SK-N-SH (cell line): ENCODE results near the gene PTPN22. TPM values are rescaled to one million over a fixed set of nuclear protein-coding genes. Genes with fewer than 3 reads are reported as not detected.

Source experiments
- CTCF ChIA-PET: fragments of 300-600, 350-600 bp; formaldehyde crosslinking; extraction: SDS; loops from one replicate; lab custom pipeline; 2021; lab: Yijun Ruan, JAX
- POLR2A ChIA-PET: fragments of 350-600 bp; sonication (Branson Sonifier 250); formaldehyde crosslinking; extraction: SDS; loops from one replicate; lab custom pipeline; 2020; ENCODE audit warnings: antibody characterized with exemption, inconsistent platforms; lab: Yijun Ruan, JAX
- DNase-seq: peaks from one replicate; pipeline ENCODE4 v3.0.0; 2012
- H2AFZ ChIP-seq: fragments of 200-600 bp; sonication (generic); 2 replicates; pipeline ENCODE4 v1.8.1; 2016; ENCODE audit warnings: antibody characterized with exemption, mild to moderate bottlenecking, low read depth
- H3F3A ChIP-seq: fragments of 200-600 bp; sonication (generic); replicated peaks from 2 replicates; pipeline ENCODE3; 2016; ENCODE audit warnings: antibody characterized with exemption, mild to moderate bottlenecking; ENCODE audit not compliant: insufficient read depth
- H3K27ac ChIP-seq, 2 experiments: fragments of 200-500 bp in 1 of 2; fragments of 200-600 bp in 1 of 2; sonication (Bioruptor generic) in 1 of 2; sonication (generic), shearing (Covaris generic) in 1 of 2; 2 replicates each; pipeline versions ENCODE4 v1.5.1 to v1.6.1; 2014 to 2016; ENCODE audit warnings: low read depth in 2 of 2, inconsistent platforms in 1 of 2, low read length in 1 of 2, mild to moderate bottlenecking in 1 of 2, mixed read lengths in 1 of 2
- H3K27me3 ChIP-seq: fragments of 200-600 bp; sonication (generic), shearing (Covaris generic); 2 replicates; pipeline ENCODE4 v1.6.1; 2016; ENCODE audit warnings: mixed run types; ENCODE audit not compliant: insufficient read depth
- H3K36me3 ChIP-seq, 2 experiments: fragments of 200-500 bp in 1 of 2; fragments of 200-600 bp in 1 of 2; sonication (Bioruptor generic) in 1 of 2; sonication (generic) in 1 of 2; replicated peaks in 1 of 2; 2 replicates each; pipeline versions ENCODE3 to v1.5.1; 2014 to 2016; ENCODE audit warnings: low read length in 1 of 2, mild to moderate bottlenecking in 1 of 2; ENCODE audit not compliant: insufficient read depth in 2 of 2, control insufficient read depth in 1 of 2
- H3K4me1 ChIP-seq, 2 experiments: fragments of 200-500 bp in 1 of 2; fragments of 200-600 bp in 1 of 2; sonication (Bioruptor generic) in 1 of 2; sonication (generic), shearing (Covaris generic) in 1 of 2; 2 replicates each; pipeline versions ENCODE4 v1.5.1 to v1.6.1; 2014 to 2016; ENCODE audit warnings: low read depth in 1 of 2, low read length in 1 of 2, mixed run types in 1 of 2; ENCODE audit not compliant: insufficient read depth in 2 of 2, control insufficient read depth in 1 of 2
- H3K4me2 ChIP-seq: fragments of 200-600 bp; sonication (generic), shearing (Covaris generic); 2 replicates; pipeline ENCODE4 v1.6.1; 2017; ENCODE audit warnings: mixed run types
- H3K4me3 ChIP-seq, 2 experiments: fragments of 200-500 bp in 1 of 2; fragments of 200-600 bp in 1 of 2; sonication (Bioruptor generic) in 1 of 2; sonication (generic), shearing (Covaris generic) in 1 of 2; 2 replicates each; pipeline versions ENCODE4 v1.5.1 to v1.8.1; 2014 to 2016; ENCODE audit warnings: low read depth in 2 of 2, inconsistent platforms in 1 of 2, low read length in 1 of 2, mild to moderate bottlenecking in 1 of 2, mixed read lengths in 1 of 2, moderate library complexity in 1 of 2
- H3K79me2 ChIP-seq: fragments of 200-600 bp; sonication (generic); 2 replicates; pipeline ENCODE4 v1.8.1; 2017; ENCODE audit warnings: mild to moderate bottlenecking; ENCODE audit not compliant: insufficient read depth
- H3K9ac ChIP-seq: fragments of 200-600 bp; sonication (generic); 2 replicates; pipeline ENCODE4 v1.6.1; 2017; ENCODE audit warnings: mixed run types
- H3K9me2 ChIP-seq: fragments of 200-600 bp; sonication (generic); 2 replicates; pipeline ENCODE4 v1.6.1; 2017; ENCODE audit warnings: mixed run types
- H3K9me3 ChIP-seq: fragments of 200-600 bp; sonication (generic); 2 replicates; pipeline ENCODE4 v1.6.1; 2017; ENCODE audit warnings: mixed run types, mild to moderate bottlenecking, moderate library complexity
- H4K20me1 ChIP-seq: fragments of 200-600 bp; sonication (generic); 2 replicates; pipeline ENCODE4 v1.6.1; 2017; ENCODE audit warnings: mild to moderate bottlenecking, mixed run types; ENCODE audit not compliant: insufficient read depth
- FOSL2 ChIP-seq: IDR thresholded peaks from 2 replicates; pipeline ENCODE4 v1.4.0; 2012; ENCODE audit warnings: low read depth, mild to moderate bottlenecking, moderate library complexity, borderline replicate concordance
- FOXJ3 ChIP-seq: sonication (generic); formaldehyde crosslinking; IDR thresholded peaks from 2 replicates; pipeline ENCODE4 v1.5.1; 2020; ENCODE audit warnings: mild to moderate bottlenecking, missing genetic modification reagents
- GABPA ChIP-seq: IDR thresholded peaks from 2 replicates; pipeline ENCODE4 v1.4.0; 2012; ENCODE audit warnings: low read depth, mild to moderate bottlenecking
- NFIC ChIP-seq: IDR thresholded peaks from 2 replicates; pipeline ENCODE4 v1.4.0; 2012; ENCODE audit warnings: borderline replicate concordance
- POLR2AphosphoS5 ChIP-seq: IDR thresholded peaks from 2 replicates; pipeline ENCODE4 v1.6.1; 2012; ENCODE audit warnings: low read depth, low read length
- RAD21 ChIP-seq: IDR thresholded peaks from 2 replicates; pipeline ENCODE4 v1.6.1; 2012; ENCODE audit warnings: mild to moderate bottlenecking, low read length
- RCOR1 ChIP-seq: fragments of 150-350 bp; IDR thresholded peaks from 2 replicates; pipeline ENCODE4 v1.6.1; 2017; ENCODE audit warnings: antibody characterized with exemption, low read length
- RFX5 ChIP-seq: IDR thresholded peaks from 2 replicates; pipeline ENCODE4 v1.6.1; 2012; ENCODE audit warnings: mild to moderate bottlenecking, improper control_type of control experiment, low read length
- SIN3A ChIP-seq: IDR thresholded peaks from 2 replicates; pipeline ENCODE4 v1.6.1; 2012; ENCODE audit warnings: low read depth, mild to moderate bottlenecking, low read length, moderate library complexity, borderline replicate concordance
- SMC3 ChIP-seq: IDR thresholded peaks from 2 replicates; pipeline ENCODE4 v1.6.1; 2012; ENCODE audit warnings: low read depth, low read length, improper control_type of control experiment
- TAF1 ChIP-seq: IDR thresholded peaks from 2 replicates; pipeline ENCODE4 v1.6.1; 2012; ENCODE audit warnings: low read depth, mild to moderate bottlenecking, low read length, moderate library complexity, borderline replicate concordance
- TCF12 ChIP-seq: IDR thresholded peaks from 2 replicates; pipeline ENCODE4 v1.4.0; 2012
- YY1 ChIP-seq: IDR thresholded peaks from 2 replicates; pipeline ENCODE4 v1.4.0; 2012; ENCODE audit warnings: low read depth, mild to moderate bottlenecking
- WGBS: methylation state at CpG from one replicate; pipeline ENCODE4 v1.1.6; 2017; ENCODE audit warnings: low lambda C conversion rate; 5-methylcytosine and 5-hydroxymethylcytosine counted together
- polyA plus RNA-seq, 3 experiments: library from polyadenylated mRNA; depleted of rRNA; stranded (reverse); fragments of >200 nt; gene quantifications; 2 replicates each; pipeline ENCODE4 v1.2.3, GENCODE V29; 2012
- TF ChIP-seq, protein P1 (sequence below): fragments of 150-350 bp; IDR thresholded peaks from 2 replicates; pipeline ENCODE4 v1.6.1; 2017; ENCODE audit warnings: antibody characterized with exemption, low read length, low read depth, borderline replicate concordance
- TF ChIP-seq, protein P2 (sequence below): IDR thresholded peaks from 2 replicates; pipeline ENCODE4 v1.4.0; 2012; ENCODE audit warnings: low read depth, borderline replicate concordance
- TF ChIP-seq, protein P3 (sequence below): IDR thresholded peaks from 2 replicates; pipeline ENCODE4 v1.4.0; 2012; ENCODE audit warnings: low read depth, borderline replicate concordance
- TF ChIP-seq, protein P4 (sequence below): IDR thresholded peaks from 2 replicates; pipeline ENCODE4; 2012

The PTPN22 gene
- polyA plus RNA-seq, 1 of the 3 experiments (the other 2 are of a cell fraction) = 0.12 TPM

DNA sequence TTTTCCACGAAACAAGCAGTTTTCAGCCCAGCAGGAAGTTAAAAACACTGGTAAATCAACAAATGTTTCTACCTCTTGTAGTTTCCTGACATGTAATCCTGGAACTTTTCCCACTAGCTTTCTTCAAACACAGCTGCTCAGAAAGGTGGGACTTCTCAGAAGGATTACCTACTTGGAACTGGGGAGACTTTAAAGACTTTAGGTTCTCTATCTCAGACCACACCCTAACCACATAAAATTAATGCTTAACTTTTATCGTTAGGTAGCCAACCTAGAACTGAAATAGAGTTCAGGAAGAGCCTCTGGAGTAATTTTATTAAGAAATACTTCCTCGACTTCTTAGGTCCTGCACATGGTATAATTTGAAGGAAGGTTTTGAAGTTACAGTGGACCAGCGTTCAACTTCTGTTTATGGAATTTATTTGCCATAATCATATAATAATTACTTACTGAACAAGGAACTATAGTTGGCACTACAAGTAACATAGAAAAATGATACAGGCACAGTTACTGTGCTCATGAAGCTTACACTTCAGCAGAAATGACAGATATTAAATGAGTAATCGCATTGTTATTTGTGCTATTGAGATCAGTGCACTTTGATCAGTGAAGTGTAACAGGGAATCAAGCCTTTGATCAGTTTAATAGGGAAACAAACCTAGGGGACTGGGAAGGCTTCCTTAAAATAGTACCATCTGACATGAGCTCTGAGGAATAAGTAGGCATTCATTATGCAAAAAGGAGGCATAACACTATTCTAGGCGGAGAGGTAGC is 16.1 kb upstream of the PTPN22 start, which contains the start of gene BCL2L15:
Gene BCL2L15, minus strand, starts transcription at position 180 of the 774 bp plus-strand sequence. CDS start 206 bp downstream, outside the sequence.
- no peak for DNase-seq
- Histone ChIP-seq H3K36me3 (no peaks in the 10 kb centered on the region), H3K27ac (no peak within 1 kb of the TSS), H3K79me2 (no peaks in the 10 kb centered on the region), H3K27me3 (no peaks in the 10 kb centered on the region), H3K9me2 (no peaks in the 10 kb centered on the region), H3K9ac (no peak within 1 kb of the TSS), H3K4me2 (no peak within 1 kb of the TSS), H3K4me3 (no peak within 1 kb of the TSS), H3K4me1 (no peaks in the 10 kb centered on the region), H3K9me3 (no peaks in the 10 kb centered on the region), H4K20me1 (no peaks in the 10 kb centered on the region), H3F3A (no peaks in the 10 kb centered on the region), H2AFZ (no peak within 1 kb of the TSS)
- TF ChIP-seq, protein P1, sequence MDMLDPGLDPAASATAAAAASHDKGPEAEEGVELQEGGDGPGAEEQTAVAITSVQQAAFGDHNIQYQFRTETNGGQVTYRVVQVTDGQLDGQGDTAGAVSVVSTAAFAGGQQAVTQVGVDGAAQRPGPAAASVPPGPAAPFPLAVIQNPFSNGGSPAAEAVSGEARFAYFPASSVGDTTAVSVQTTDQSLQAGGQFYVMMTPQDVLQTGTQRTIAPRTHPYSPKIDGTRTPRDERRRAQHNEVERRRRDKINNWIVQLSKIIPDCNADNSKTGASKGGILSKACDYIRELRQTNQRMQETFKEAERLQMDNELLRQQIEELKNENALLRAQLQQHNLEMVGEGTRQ = no peak
- no peak for TF ChIP-seq RCOR1
- no peak for TF ChIP-seq TAF1
- TF ChIP-seq FOSL2 = no peak
- TF ChIP-seq, protein P2, sequence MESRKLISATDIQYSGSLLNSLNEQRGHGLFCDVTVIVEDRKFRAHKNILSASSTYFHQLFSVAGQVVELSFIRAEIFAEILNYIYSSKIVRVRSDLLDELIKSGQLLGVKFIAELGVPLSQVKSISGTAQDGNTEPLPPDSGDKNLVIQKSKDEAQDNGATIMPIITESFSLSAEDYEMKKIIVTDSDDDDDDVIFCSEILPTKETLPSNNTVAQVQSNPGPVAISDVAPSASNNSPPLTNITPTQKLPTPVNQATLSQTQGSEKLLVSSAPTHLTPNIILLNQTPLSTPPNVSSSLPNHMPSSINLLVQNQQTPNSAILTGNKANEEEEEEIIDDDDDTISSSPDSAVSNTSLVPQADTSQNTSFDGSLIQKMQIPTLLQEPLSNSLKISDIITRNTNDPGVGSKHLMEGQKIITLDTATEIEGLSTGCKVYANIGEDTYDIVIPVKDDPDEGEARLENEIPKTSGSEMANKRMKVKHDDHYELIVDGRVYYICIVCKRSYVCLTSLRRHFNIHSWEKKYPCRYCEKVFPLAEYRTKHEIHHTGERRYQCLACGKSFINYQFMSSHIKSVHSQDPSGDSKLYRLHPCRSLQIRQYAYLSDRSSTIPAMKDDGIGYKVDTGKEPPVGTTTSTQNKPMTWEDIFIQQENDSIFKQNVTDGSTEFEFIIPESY = no peak
- no peak for TF ChIP-seq NFIC
- no peak for TF ChIP-seq YY1
- no peak for TF ChIP-seq RAD21
- TF ChIP-seq SMC3 = no peak
- no peak for TF ChIP-seq POLR2AphosphoS5
- WGBS = 81% methylated on average over 6 of the region's 6 CpGs
- CTCF ChIA-PET = no interaction called here
- POLR2A ChIA-PET = no interaction called here

DNA sequence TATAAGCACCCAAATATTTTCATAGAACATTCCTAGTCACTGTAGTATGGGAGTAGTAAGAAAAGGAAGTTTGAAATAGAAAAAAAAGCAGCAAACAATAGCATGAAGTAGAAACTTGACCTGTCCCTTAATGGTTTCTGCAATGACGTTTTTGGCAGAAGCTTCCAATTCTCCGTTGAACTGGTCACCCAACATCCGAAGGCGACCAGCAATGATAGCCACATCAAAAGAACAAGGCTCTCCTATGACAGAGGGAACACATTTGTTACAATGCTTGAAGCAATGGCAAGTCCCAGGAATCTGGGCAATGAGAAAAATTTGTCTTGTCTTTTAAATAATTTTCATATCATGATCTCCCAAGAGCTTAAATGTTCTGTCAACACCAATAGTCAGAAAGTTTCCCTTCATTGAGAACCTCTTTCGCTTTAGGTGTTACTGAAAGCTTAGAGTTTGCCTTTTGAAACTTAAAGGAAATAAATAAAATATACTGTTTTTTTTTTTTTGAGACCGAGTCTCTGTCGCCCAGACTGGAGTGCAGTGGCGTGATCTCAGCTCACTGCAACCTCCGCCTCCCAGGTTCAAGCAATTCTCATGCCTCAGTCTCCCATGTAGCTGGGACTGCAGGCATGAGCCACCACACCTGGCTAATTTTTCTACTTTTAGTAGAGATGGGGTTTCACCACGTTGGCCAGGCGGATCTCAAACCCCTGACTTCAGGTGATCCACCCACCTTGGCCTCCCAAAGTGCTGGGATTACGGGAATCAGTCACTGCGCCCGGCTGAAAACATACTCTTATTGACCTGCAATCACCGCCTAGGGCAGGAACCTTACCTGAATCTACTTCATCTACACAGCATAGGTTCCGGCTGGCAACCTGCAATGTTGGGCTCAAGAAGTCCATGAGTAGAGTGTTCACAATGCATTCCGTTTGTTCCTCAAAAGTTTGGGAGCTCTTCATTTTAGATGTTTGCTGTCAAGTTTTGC is 15.2 kb upstream of the PTPN22 start:
- POLR2A ChIA-PET = no interaction called here
- Histone ChIP-seq H3K4me3 (no peak overlapping the region), H3K79me2 (no peaks in the 10 kb centered on the region), H2AFZ (no peak overlapping the region), H3K9me2 (no peaks in the 10 kb centered on the region), H4K20me1 (no peaks in the 10 kb centered on the region), H3K4me2 (no peak overlapping the region), H3K27me3 (no peaks in the 10 kb centered on the region), H3F3A (no peaks in the 10 kb centered on the region), H3K36me3 (no peaks in the 10 kb centered on the region), H3K9me3 (no peaks in the 10 kb centered on the region), H3K4me1 (no peaks in the 10 kb centered on the region), H3K27ac (no peak overlapping the region), H3K9ac (no peak overlapping the region)
- CTCF ChIA-PET = no interaction called here
- no peak for DNase-seq
- WGBS = 88% methylated on average over 17 of the region's 17 CpGs
- TF ChIP-seq RFX5 (no peak), RCOR1 (no peak), SMC3 (no peak), FOXJ3 (CRISPR knock-in tag) (no peak), TCF12 (no peak), SIN3A (no peak), GABPA (no peak)
- TF ChIP-seq, protein P3, sequence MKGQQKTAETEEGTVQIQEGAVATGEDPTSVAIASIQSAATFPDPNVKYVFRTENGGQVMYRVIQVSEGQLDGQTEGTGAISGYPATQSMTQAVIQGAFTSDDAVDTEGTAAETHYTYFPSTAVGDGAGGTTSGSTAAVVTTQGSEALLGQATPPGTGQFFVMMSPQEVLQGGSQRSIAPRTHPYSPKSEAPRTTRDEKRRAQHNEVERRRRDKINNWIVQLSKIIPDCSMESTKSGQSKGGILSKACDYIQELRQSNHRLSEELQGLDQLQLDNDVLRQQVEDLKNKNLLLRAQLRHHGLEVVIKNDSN = no peak
- TF ChIP-seq, protein P4, sequence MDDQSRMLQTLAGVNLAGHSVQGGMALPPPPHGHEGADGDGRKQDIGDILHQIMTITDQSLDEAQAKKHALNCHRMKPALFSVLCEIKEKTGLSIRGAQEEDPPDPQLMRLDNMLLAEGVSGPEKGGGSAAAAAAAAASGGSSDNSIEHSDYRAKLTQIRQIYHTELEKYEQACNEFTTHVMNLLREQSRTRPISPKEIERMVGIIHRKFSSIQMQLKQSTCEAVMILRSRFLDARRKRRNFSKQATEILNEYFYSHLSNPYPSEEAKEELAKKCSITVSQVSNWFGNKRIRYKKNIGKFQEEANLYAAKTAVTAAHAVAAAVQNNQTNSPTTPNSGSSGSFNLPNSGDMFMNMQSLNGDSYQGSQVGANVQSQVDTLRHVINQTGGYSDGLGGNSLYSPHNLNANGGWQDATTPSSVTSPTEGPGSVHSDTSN = no peak
- TF ChIP-seq, protein P2 = no peak
